Type B pancreatic cell (in vitro differentiated cells): ENCODE data around the gene ZNF362. TPM values are rescaled to one million over a fixed set of nuclear protein-coding genes. Genes with fewer than 3 reads are reported as not detected.
A peak's percentile ranks its signal among the peaks of the same experiment; 100 is the strongest.

Experiments
- DNase-seq: peaks from one replicate; pipeline ENCODE4 v3.0.0; 2021; ENCODE audit warnings: mixed read lengths; ENCODE audit not compliant: unreplicated experiment; ENCODE audit errors: extremely low spot score
- H3K27ac Mint-ChIP-seq: 2 replicates; pipeline ENCODE4 v1.8.0; 2021; ENCODE audit warnings: mild to moderate bottlenecking, mixed read lengths
- H3K27me3 Mint-ChIP-seq: 2 replicates; pipeline ENCODE4 v1.8.0; 2021; ENCODE audit warnings: mixed read lengths
- H3K36me3 Mint-ChIP-seq: 2 replicates; pipeline ENCODE4 v1.8.0; 2021; ENCODE audit warnings: mixed read lengths
- H3K4me1 Mint-ChIP-seq: one replicate; pipeline ENCODE4 v1.8.0; 2021; ENCODE audit warnings: mixed read lengths; ENCODE audit not compliant: unreplicated experiment
- H3K4me3 Mint-ChIP-seq: 2 replicates; pipeline ENCODE4 v1.8.0; 2021; ENCODE audit warnings: mild to moderate bottlenecking, mixed read lengths
- H3K9me3 Mint-ChIP-seq: 2 replicates; pipeline ENCODE4 v1.8.0; 2021; ENCODE audit warnings: mixed read lengths
- total RNA-seq: library from RNA; stranded (reverse); gene quantifications from 2 replicates; pipeline ENCODE4 v1.2.1, GENCODE V29; 2021; ENCODE audit warnings: low replicate concordance
- TF ChIP-seq, protein P1 (sequence below): fragments of 200-600 bp; sonication (generic); conservative IDR thresholded peaks from 2 replicates; pipeline ENCODE4 v1.5.0; 2021; ENCODE audit warnings: antibody characterized with exemption, mild to moderate bottlenecking

Gene ZNF362
- total RNA-seq, 1 donor from 2014 or later: 66.5 TPM

DNA sequence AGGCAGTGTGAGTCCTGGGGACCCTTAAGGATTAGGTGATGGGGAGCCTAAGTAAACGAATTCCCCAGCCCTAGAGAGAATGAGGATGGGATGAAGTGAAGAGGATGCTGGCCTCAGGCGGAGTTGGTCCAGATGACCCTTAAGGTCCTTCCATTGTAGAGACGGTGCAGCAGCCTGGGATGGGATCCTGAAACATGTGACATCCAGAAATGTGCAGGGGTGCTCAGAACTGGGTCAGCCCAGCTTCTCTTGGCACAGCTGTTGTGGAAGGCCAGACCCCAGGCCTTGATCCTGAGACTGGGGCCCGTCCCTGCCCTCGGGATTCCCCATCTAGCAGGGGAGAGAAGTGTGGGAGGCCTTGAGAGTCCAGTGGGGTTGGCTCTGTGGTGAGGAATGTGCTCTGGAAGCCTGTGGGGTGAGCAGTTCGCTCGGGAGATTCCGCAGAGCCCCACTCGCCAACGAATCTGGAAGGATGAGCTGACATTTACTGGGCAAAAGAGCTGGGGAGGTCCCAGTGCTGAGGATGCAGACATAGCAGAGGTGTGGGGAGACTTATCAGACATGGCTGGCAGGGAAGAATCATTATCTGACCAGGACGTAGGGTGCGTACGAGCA lies 36.5 kb downstream of the ZNF362 start:
- TF ChIP-seq, protein P1, sequence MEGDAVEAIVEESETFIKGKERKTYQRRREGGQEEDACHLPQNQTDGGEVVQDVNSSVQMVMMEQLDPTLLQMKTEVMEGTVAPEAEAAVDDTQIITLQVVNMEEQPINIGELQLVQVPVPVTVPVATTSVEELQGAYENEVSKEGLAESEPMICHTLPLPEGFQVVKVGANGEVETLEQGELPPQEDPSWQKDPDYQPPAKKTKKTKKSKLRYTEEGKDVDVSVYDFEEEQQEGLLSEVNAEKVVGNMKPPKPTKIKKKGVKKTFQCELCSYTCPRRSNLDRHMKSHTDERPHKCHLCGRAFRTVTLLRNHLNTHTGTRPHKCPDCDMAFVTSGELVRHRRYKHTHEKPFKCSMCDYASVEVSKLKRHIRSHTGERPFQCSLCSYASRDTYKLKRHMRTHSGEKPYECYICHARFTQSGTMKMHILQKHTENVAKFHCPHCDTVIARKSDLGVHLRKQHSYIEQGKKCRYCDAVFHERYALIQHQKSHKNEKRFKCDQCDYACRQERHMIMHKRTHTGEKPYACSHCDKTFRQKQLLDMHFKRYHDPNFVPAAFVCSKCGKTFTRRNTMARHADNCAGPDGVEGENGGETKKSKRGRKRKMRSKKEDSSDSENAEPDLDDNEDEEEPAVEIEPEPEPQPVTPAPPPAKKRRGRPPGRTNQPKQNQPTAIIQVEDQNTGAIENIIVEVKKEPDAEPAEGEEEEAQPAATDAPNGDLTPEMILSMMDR: no peak
- peaks cover 6% of the 10 kb centered on the region for H3K4me1 Mint-ChIP-seq
- no peaks in the 10 kb centered on the region for H3K9me3 Mint-ChIP-seq
- DNase-seq: no peak
- H3K36me3 Mint-ChIP-seq: peaks cover 27% of the 10 kb centered on the region
- H3K27me3 Mint-ChIP-seq: no peaks in the 10 kb centered on the region
- no peak overlapping the region for H3K4me3 Mint-ChIP-seq
- H3K27ac Mint-ChIP-seq: no peak overlapping the region

DNA sequence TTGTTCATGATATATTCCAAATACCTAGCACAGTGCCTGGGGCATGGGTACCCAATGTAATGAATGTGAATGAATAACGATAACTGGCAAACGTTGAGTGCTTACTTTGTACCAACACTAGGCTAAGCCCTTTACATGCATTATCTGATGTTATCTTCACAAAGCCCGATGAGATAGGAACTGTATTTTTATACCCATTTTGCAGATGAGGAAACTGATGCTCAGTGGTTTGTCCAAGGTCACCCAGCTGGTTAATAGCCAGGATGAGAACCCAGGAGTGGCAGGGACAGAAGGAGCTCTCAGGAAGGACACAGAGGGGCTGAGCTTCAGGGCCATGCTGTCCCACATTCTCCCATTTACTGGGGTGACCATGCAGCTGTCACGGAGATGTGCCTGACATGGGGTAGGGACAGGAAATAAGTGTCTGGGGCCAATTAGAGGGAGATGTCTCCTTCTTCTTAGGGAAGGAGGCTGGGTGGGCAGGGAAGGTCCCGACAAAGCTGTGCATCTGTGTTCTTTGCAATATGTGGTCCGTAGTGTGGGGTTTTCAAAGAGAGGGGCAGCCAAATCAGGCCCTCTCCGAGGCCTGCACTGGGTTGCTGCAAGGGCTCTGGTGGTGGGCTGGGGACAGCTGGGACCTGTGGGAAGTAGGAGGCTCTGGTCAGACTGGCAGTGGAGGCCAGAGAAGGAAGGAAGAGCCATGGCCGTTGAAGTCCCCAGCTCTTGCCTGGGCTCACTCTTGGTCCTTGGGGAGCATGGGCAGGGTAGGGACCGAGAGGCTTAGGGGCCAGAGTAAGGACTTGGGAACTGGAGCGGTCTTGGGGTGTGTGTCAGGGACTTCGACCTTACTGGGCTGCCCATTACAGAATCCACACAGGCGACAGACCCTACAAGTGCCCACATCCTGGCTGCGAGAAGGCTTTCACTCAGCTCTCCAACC lies 38.0 kb downstream of the ZNF362 start:
- no peak overlapping the region for H3K27ac Mint-ChIP-seq
- no peak overlapping the region for H3K4me3 Mint-ChIP-seq
- DNase-seq: no peak
- H3K4me1 Mint-ChIP-seq: peaks cover under 1% of the 10 kb centered on the region
- TF ChIP-seq, protein P1: no peak
- H3K9me3 Mint-ChIP-seq: no peaks in the 10 kb centered on the region
- peaks cover 24% of the 10 kb centered on the region for H3K36me3 Mint-ChIP-seq
- no peaks in the 10 kb centered on the region for H3K27me3 Mint-ChIP-seq

DNA sequence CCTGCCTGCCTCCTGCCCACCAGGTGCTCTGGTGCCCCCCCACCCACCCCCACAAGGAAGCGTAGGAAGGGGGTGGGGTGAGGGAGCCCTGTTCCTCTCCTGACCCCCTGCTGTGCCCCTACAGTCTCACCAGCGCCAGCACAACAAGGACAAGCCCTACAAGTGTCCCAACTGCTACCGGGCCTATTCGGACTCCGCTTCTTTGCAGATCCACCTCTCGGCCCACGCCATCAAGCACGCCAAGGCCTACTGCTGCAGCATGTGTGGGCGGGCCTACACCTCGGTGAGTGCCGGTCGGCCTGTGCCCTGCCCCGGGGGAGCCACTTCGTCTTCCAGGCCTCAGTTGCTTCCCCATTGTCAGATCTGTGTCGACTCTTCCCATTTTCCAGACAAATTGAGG lies 38.7 kb downstream of the ZNF362 start:
- Mint-ChIP-seq H3K27me3 (no peaks in the 10 kb centered on the region), H3K27ac (no peak overlapping the region)
- no peak for DNase-seq

DNA sequence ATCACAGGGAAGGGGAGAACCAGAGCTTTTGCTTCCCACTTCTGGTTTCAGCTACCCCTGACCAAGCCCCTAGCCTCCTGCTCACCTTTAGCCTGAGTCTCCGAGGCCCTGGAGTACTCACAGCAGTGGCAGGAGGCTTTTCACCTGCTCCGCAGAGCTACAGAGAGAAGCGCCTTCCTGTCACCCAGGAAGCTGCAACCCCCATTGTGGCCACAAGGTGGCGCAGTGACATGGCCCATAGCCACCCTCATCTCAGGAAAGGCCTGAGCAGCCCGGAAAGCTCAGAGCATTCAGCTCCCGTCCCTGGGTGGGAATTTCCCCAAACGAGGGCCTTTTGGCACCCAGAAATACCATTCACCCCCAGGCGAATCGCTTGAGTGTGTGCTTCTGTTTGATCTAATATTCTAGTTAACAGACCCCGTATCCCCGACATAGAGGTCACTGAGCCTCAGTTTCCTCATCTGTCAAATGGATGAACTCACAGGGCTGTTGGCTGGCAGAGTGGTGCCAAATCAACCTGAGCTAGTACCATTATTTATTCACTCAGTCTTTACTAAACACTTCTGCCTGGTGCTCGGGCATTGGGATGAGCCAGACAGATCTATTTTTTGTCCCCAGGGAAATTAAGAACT lies 39.3 kb downstream of the ZNF362 start:
- no peak overlapping the region for H3K4me3 Mint-ChIP-seq
- H3K9me3 Mint-ChIP-seq: no peaks in the 10 kb centered on the region
- H3K36me3 Mint-ChIP-seq: peaks cover 24% of the 10 kb centered on the region
- H3K4me1 Mint-ChIP-seq: peaks cover 5% of the 10 kb centered on the region
- H3K27ac Mint-ChIP-seq: no peak overlapping the region
- TF ChIP-seq, protein P1: peak; percentile 96
- H3K27me3 Mint-ChIP-seq: no peaks in the 10 kb centered on the region
- DNase-seq: peak; percentile 92

More for the DNA sequence above, 38.7 kb downstream of the ZNF362 start:
- H3K4me1 Mint-ChIP-seq: peaks cover under 1% of the 10 kb centered on the region
- H3K4me3 Mint-ChIP-seq: no peak overlapping the region
- peaks cover 19% of the 10 kb centered on the region for H3K36me3 Mint-ChIP-seq
- TF ChIP-seq, protein P1: no peak
- no peaks in the 10 kb centered on the region for H3K9me3 Mint-ChIP-seq

DNA sequence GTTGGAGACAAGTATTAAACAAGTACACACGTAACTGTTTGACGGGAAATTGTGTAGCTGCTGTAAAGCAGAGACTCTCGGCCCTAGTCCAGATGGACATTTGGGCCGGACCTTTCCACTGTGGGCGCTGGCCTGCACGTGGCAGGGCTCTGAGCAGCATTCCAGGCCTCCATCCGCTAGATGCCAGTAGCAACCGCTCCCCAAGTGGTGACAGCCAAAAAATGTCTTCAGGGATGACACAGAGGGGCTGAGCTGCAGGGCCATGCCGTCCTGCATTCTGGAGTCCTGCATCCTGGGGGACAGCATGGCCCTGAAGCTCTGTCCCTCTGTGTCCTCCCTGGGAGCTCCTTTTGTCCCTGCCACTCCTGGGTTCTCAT lies 39.8 kb downstream of the ZNF362 start:
- TF ChIP-seq, protein P1: no peak
- Mint-ChIP-seq H3K4me3 (no peak overlapping the region), H3K9me3 (no peaks in the 10 kb centered on the region), H3K27ac (no peak overlapping the region), H3K36me3 (peaks cover 24% of the 10 kb centered on the region), H3K4me1 (peaks cover 5% of the 10 kb centered on the region), H3K27me3 (no peaks in the 10 kb centered on the region)
- no peak for DNase-seq
